Stimulated activated CD8-positive, alpha-beta memory T cell treated with anti-CD3 and anti-CD28 coated beads, Interleukin-4, amount 100 ng/mL, for 4 hours (primary cell): ENCODE data around the gene KAT2B.

Experiments used
- DNase-seq, 2 donors: peaks; one replicate each; pipeline ENCODE4 v3.0.0-alpha.2; 2020; ENCODE audit warnings: low read depth in 2 of 2, low spot score in 1 of 2

KAT2B gene

DNA sequence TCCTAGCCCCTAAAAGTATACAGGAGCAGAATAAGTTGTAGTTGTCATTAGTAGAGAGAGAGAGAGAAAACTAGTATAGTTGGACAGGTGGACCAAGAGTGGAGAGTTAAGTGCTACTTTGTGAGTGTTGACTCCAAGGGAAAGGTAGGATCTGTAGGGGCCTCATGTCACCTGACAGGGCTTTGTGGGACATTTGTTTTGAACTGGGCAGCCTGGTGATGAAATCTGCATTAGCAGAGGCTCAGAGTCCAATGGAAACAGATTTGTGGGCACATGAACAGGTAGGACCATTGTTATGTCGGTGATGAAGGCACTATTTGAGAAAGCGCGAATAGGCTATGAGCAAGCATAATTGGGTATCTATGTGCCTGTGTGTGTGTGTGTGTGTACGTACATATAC is 102.3 kb downstream of the KAT2B start:
- no peak for DNase-seq

DNA sequence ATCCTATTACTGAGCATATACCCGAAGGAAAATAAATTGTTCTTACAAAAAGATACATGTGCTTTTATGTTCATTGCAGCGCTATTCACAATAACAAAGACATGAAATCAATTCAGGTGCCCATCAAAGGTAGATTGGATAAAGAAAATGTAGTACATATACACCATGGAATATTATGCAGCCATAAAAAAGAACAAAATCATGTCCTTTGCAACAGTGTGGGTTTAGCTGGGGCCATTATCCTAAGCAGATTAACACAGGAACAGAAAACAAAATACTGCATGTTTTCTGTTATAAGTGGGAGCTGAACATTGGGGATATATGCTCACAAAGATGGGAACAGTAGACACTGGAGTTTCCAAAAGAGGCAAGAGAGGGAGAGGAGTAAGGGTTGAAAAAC is 103.3 kb downstream of the KAT2B start:
- no peak for DNase-seq

DNA sequence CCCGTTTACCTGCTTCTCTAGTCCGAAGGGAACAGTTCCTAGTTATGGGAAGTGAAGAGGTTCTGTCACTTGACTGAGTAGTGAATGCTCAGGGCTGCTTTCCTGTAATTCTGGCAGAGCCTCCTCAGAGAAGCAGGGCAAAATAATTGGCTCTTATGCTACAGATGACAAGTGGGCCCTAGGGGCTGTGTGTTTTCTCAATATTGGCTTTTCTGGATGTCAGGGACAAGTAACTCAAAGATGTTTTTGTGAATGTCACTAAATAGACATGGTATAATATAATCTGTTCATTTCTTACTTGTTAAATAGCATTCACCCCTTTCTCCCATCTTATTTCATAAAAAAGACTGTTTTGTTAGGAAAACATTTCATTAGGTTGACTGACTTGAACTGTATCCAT is 105.6 kb downstream of the KAT2B start:
- no peak for DNase-seq

DNA sequence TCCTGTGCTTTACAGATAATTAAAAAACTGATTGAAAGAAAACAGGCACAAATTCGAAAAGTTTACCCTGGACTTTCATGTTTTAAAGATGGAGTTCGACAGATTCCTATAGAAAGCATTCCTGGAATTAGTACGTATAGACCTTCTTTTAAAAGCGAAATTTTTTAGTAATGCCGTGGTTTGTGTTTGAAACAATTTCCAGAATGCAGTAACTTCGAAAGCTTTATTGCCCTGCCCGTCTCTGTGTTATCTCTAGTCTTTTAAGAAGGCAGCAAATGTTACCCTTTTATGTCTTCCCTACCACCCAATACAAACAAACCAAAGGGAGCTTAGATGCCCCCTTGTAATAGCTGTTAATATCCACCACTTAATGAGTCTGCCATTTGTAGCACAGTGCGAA is 106.1 kb downstream of the KAT2B start:
- no peak for DNase-seq

DNA sequence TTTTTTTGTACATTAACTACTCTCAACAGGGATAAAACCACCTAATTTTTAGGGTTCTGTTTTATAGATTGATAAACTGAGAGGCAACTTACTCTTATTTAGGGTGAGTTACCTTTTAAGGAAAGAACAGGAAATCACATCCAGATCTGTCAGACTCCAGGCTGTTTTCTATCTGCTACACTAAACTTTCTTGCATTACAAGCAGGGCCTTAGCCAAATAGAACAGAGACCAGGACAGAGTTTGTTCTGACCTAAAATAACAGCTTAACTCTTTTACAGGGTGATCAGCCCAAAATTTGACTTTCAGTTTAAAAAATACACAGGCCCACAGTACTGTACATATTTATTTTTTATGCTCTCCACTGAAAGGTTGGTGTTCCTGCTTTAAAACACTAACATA is 107.1 kb downstream of the KAT2B start:
- no peak for DNase-seq

DNA sequence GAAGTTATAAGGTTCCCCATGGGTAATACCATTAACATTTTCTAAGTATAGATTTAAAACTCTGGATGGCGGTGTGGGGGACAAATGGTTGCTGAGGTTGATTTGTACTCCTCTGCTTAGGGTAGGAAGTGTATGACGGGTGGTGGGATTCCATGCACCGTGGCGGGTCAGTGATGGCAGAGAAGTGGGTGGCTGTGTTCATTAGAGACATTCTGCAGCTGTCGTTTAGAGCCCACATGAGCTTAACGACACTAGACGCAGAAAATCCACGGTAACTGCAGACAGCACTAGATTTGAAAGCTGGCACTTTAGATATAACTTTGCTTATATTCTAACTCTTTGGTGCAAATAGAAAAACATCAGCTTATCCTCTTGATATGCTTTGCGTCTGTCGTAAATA is 108.2 kb downstream of the KAT2B start:
- no peak for DNase-seq

DNA sequence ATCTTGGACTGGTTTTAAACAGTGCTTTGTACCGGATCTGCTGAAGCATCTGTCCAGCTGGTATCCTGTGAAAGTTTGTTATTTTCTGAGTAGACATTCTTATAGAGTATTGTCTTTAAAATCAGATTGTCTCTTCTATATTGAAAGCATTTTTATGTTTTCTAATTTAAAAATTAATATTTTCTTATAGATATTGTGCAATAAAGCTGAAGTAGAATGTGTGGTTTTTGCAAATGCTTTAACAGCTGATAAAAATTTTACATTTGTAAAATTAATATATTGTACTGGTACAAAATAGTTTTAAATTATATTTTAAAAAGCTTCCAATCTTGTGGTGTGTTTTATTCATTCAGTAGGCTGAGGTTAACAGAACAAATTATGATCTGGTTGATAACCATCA is 113.8 kb downstream of the KAT2B start:
- DNase-seq = no peak

DNA sequence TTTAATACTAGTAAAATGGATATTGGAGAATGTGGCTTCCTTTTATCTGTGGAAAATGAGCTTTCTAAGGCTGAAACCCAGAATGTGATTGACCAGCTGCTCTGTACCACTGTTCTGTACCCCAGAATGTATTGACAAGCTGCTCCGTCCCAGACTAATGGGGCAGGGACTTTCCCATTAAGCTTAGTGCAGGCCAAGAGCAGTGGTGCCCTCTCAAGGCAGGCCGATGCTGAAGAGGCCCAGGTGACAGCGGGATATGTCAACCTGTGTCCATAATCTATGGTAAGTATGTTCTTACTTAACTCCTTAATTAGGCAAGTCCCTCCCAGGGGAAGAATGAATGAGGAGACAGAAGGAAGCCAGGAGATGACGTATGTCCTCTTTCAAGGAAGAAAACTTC is 114.7 kb downstream of the KAT2B start:
- DNase-seq = no peak

DNA sequence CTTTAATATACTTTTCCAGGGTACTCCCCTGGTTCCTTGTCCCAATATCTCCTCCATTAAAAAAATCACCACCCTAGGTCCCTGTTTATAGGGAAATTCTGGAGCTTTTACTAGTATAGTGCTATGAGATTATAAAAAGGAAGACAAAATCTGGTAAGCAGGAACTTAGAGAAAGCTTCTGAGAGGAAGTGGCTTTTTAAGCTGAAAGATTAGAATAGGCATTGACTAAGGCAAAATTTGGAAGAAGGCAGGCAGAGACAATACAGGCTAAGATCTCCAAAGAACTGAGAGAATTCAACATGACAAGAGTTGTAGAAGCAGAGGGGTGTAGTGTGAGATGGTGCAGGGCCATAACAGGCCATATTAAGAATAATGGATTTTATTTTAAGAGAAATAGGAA is 120.0 kb downstream of the KAT2B start:
- no peak for DNase-seq

DNA sequence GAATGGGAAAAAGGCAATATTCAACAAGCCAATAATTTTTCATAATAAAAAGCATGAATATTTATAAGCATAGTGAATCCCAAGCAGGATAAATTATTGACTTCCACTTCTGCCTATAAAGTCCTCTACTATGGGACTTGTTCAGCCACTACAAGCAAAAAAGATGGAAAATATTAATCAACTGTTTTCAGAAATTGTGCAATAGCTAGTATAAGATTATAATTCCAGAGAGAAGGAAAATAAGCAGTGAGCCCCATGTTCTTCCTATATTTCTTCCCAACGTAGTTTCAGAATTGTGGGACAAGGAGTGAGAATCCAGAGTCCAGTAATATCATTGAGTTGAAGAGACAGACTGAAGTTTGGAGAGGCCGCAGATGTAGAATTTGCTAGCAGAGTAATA is 121.5 kb downstream of the KAT2B start:
- DNase-seq = no peak

DNA sequence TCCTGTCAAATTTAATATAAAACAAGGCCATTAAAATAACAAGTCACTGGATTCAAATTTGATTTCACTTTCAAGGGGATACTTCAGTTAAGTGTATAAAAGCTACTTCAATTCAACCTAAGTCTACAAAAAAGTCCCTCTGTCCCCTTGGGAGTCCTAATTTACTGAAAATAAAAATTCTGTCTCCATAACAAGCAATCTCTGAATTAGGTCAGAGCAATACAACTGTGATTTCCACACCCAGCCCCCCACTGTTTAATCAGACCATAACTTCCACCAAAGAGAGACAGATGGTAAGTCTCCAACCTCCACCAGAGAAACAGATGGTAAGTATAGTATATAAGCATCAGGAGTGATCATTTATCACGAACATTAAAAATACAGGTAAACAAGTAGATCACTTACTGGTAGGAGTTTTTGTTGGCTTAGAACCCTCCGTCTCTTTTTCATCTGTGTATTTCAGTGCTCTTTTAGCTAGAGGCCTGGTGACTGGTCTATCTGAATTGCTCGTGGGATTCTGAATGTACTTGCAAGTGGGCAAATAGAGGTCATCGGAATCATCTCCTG is 133.7 kb downstream of the KAT2B start:
- no peak for DNase-seq

DNA sequence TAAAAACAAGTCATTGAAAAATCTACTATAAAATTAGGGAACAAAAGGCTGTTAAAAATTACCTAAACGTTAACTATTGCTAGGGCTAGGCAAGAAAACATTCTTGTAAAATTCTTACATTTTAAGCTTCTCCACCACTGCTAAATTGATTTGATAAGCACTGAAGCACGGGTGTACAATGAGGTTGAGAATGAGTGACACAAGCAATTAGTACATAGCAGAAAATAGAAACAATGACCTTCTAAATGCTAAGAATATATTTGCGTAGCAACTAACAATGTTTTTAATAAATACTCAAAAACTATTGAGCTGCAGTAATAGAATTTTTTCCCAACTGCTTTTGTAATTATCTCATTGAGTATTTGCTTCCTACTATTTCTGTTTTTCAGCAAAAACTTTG is 141.0 kb downstream of the KAT2B start:
- no peak for DNase-seq

DNA sequence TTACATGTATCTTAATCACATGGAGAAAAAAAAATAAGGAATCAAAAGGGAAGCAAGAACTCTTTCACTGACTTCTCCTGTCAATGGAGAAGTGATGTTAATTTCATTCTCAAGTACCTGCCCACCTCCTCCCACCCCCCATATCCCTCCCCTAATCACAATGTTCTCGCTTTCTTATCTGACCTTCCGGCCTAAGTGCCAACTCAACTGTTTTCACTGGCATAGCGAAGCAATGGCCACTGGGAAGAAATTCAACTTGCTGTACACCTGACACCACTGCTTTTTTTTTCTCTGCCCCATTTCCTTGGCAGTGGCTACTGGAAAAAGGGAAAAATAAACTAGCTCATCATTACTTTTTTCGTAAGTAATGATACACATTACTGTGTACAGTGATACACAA is 142.0 kb downstream of the KAT2B start:
- no peak for DNase-seq

DNA sequence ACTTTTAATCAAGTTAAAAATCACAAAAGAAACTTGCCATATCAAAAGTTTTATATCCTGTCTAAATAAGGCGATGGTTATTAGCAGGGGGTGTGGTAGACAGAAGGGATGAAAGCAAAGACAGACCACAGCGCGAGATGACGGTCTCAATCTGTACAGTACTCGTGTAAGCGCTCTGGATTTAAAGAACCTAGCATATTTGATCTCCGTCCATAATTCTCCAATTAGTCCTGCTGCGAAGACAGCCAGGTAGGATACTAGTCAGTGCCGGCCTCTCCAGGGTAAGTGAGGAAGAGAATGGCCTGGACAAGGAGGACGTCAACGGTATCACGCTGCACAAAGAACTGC is 145.1 kb downstream of the KAT2B start:
- DNase-seq = no peak

DNA sequence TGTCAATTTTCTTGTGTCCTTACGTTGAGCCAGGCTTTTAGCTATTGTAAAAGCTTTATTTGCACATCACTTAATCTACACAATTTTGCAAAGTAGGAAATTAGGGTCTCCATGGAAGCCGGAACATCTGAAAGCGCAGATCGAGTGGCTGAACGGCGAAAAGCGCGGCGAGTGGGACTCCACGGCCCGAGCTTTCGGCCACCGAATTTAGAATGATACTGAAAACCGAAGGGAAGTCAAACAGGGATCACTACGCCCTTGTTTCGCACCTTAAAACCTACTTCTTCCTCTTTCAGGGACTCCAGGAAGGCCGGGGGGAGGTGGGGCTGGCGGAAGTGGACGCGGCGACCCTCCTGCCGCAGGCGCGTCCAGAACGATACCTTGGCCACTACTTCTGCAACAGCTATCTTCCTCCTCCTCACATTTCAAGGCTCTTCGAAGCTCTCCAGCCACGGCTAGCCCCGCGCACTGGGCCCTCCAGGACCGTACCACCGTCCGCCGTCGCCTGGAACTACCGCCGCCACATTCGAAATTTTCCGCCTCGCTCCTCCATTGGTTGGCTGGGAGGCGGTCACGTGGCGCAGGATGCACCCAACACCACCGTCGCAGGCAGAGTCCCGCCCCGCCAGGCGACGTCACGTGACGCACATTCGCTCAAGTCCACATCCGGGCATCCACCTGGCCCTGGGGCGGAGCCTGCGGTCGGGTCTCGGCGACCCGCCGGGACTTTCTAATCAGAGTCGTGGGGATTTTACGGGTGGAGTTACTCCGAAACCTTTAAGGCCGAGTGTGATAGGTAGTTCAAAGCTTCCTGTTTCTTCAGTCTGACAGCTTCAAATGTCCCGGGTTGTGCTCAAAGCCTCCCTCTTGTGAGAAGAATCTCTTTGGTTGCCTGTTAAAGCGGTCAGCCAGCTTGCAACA is 145.7 kb downstream of the KAT2B start, which contains the start of gene SGO1:
TSS of gene SGO1 (minus strand) at position 528 of the 921 bp plus-strand sequence. CDS start 2,179 bp downstream, outside the sequence.
- peak; percentile 100 for DNase-seq

DNA sequence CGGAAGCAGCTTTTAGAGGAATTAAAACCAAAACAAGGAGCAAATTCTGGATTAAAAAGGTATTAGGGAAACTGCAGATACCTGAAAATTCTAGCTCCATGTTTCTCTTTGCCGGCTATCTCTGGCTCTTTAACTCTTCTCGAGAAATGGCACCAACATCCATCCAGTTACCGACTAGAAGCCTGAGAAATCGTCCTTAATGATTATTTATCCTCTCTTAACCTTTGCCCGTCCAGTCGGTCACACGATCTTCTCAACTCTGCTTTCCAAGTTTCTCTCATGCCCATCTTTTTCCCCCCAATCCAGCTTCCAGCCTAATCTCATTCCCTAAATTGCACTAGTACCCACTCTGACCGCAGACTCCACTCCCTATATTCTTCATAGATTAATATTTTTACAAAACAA is 146.4 kb downstream of the KAT2B start:
- DNase-seq = no peak

DNA sequence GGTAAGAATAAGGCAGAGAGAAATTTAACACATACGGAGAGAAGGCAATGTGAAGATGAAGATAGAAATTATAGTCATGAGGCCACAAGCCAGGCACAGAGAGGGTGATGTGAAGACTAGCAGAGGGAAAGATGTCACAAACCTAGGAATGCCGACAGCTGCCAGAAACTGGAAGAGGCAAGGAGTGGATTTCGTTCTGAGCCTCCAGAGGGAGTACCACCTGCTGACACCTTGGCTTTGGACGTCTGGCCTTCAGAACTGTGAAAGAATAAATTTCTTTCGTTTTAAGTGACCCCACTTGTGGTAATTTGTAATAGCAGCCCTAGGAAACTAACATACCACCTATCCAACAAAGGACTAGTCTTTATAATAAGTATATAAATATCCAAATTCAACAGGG is 150.7 kb downstream of the KAT2B start:
- no peak for DNase-seq

DNA sequence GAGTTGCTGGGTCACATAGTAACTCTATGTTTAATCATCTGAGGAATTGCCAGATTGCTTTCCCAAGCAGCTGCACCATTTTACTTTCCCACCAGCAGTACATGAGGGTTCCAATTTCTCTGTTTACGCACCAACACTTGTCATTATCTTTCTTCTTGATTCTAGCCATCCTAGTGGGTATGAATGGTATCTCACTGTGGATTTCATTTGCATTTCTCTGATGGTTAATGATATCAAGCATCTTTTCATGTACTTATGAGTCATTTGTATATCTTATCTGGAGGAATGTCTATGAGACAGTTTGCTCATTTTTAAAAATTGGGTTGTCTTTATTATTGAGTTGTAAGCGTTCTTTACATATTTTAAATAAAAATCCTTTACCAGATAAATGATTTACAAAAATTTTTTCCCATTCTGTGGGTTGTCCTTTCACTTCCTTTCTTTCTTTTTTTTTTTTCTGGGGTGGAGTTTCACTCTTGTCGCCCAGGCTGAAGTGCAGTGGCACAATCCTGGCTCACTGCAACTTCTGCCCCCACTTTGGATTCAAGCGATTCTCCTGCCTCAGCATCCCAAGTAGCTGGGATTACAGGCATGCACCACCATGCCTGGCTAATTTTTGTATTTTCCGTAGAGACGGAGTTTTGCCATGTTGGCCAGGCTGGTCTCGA is 154.7 kb downstream of the KAT2B start:
- DNase-seq = no peak

DNA sequence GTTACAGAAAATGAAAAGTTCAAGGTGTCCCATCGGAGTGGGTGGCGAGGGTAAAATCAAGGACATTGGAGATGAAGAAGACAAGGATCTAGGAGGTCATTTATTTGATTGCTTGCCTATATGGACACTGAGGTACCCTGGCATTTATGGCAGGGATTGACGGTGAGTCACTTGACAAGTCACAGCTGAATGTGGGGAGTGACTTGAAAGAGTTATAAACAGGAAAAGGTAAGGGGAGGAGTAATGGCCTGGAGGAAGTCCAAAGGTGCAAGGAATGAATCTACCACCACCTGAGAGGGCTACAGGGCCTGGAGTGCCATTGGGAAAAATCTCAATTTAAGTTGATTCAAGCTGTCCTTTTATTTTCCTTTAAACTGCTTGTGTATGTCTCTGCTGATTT is 157.5 kb downstream of the KAT2B start:
- DNase-seq = no peak

DNA sequence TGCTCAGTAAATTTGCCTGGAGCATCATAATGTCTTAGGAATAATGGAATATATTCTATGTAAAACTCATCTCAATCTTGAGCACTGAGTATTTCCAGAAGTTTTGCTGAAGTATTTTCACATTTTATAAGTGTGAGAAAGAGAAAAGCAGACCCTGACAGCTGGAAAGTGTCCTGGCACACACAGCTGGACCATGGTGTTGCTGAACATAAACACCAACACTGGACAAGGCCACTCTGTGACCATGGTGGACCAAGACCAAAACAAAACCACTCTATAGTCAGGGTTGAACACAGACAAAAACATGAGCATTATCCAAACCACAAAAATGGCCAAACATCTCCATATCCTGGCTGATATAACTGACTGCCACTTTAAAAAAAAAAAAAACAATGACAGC is 160.9 kb downstream of the KAT2B start:
- no peak for DNase-seq
